Ovary (tissue), 3 donors: ENCODE results near the gene NKX6-1.

Source experiments
- EP300 ChIP-seq: sonication (generic); formaldehyde crosslinking; IDR thresholded peaks from one replicate; pipeline ENCODE4 v1.6.1; 2017; ENCODE audit warnings: antibody characterized with exemption
- POLR2A ChIP-seq: fragments of 450-650 bp; IDR thresholded peaks from one replicate; pipeline ENCODE4 v1.6.1; 2017; ENCODE audit warnings: antibody characterized with exemption, mild to moderate bottlenecking, moderate library complexity
- TF ChIP-seq, protein P1 (sequence below), 3 donors: fragments of 450-650 bp in 2 of 3; fragments of 200-600 bp in 1 of 3; IDR thresholded peaks; one replicate each; pipeline versions ENCODE4 v1.5.1 to v1.8.0; 2016 to 2022; ENCODE audit warnings: antibody characterized with exemption in 3 of 3, mild to moderate bottlenecking in 1 of 3
- donor health status: DM: no; HTN: no; CAD: no.

DNA sequence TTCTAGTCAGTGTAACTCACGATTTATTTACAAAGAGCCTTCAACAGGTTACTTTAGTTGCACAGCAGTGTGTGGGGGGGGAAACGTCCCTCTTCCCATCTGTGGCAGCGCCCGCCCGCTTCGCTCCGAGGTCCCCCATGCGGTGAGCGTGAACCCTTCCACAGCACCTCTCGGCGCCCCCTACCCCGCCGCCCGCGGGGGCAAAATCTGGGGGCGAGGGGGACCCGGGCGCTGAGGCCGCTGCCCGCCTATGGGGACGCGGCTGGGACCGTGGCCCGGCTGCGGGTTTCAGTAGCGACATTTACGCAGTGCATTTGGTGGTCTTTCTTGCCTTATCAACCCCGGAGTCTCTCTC, 6.4 kb downstream of the NKX6-1 start:
- TF ChIP-seq, protein P1, sequence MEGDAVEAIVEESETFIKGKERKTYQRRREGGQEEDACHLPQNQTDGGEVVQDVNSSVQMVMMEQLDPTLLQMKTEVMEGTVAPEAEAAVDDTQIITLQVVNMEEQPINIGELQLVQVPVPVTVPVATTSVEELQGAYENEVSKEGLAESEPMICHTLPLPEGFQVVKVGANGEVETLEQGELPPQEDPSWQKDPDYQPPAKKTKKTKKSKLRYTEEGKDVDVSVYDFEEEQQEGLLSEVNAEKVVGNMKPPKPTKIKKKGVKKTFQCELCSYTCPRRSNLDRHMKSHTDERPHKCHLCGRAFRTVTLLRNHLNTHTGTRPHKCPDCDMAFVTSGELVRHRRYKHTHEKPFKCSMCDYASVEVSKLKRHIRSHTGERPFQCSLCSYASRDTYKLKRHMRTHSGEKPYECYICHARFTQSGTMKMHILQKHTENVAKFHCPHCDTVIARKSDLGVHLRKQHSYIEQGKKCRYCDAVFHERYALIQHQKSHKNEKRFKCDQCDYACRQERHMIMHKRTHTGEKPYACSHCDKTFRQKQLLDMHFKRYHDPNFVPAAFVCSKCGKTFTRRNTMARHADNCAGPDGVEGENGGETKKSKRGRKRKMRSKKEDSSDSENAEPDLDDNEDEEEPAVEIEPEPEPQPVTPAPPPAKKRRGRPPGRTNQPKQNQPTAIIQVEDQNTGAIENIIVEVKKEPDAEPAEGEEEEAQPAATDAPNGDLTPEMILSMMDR (IDR thresholded peaks at IDR 0.05), result no peak
- TF ChIP-seq EP300 (no peak), POLR2A (no peak)
